Choroid plexus epithelial cell (primary cell): ENCODE results near the gene CFAP74.

Experiments used
- DNase-seq: peaks from one replicate; pipeline ENCODE4 v3.0.0-alpha.2; 2010; ENCODE audit warnings: low read depth
- H3K4me3 ChIP-seq: 2 replicates; pipeline ENCODE4 v1.5.1; 2011; ENCODE audit warnings: low read depth, mild to moderate bottlenecking, control low read depth, low read length, moderate library complexity
- TF ChIP-seq, protein P1 (sequence below): conservative IDR thresholded peaks from 2 replicates; pipeline ENCODE4 v1.5.1; 2011; ENCODE audit warnings: low read depth, mild to moderate bottlenecking, control low read depth, inconsistent platforms, low read length, moderate library complexity

The CFAP74 gene

DNA sequence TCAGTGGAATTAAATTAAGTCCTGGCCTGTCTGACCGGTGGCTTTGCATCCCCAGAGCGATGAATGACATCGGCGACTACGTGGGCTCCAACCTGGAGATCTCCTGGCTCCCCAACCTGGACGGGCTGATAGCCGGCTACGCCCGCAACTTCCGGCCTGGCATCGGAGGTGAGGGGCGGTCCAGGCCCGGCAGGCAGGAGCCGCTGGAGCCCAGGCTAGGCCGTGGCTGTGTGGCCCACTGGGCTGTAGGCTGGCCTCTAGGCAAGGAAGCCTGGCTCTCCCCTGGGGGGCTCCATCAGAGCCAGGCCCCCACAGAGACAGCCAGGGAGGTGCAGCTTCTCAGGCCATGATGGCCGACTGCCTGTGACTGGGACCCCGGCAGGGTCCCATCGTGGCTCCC lies 21.3 kb upstream of the CFAP74 start:
- TF ChIP-seq, protein P1, sequence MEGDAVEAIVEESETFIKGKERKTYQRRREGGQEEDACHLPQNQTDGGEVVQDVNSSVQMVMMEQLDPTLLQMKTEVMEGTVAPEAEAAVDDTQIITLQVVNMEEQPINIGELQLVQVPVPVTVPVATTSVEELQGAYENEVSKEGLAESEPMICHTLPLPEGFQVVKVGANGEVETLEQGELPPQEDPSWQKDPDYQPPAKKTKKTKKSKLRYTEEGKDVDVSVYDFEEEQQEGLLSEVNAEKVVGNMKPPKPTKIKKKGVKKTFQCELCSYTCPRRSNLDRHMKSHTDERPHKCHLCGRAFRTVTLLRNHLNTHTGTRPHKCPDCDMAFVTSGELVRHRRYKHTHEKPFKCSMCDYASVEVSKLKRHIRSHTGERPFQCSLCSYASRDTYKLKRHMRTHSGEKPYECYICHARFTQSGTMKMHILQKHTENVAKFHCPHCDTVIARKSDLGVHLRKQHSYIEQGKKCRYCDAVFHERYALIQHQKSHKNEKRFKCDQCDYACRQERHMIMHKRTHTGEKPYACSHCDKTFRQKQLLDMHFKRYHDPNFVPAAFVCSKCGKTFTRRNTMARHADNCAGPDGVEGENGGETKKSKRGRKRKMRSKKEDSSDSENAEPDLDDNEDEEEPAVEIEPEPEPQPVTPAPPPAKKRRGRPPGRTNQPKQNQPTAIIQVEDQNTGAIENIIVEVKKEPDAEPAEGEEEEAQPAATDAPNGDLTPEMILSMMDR = no peak
- H3K4me3 ChIP-seq = no peak overlapping the region
- no peak for DNase-seq

DNA sequence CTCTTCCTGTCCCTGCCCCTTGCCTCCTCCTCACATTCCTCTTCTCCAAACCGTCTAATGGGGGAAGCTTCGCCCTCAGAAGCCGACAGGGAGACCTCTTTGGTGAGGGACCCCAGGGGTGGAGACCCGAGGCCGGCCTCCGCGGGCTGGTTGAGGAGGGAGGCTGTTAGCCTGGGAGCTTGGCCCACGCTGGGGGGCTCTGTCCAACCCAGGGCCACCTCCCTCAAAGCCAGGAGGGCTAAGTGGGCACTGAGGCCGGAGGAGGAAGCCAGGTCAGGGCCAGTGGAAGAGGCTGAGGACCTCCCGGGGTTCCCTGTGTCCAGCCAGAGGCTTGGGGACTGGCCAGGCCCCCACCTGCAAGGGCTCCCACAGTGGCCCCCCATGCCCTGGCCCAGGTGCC lies 20.9 kb upstream of the CFAP74 start:
- H3K4me3 ChIP-seq = no peak overlapping the region
- TF ChIP-seq, protein P1 = no peak
- DNase-seq = no peak

DNA sequence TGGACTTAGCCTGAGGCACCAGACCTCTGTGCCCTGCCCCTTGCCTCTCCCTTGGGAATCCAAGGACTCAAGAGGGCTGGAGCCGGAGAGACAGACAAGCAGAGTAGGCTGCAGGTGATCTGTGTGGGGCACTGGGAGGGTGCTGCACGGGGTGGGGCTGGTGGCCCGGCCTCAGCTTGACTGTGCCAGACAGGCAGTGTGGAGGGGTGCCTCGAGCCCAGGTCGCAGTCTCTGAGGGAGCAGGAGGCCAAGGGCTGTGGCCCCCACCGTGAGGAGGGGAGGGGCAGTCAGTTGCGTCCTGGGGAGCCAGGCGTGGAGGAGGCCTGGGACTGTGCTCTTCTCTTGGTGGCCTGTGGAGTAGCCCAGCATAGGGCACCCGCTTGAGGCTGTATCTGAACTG lies 19.6 kb upstream of the CFAP74 start:
- DNase-seq = no peak
- TF ChIP-seq, protein P1 = no peak
- H3K4me3 ChIP-seq = no peak overlapping the region

DNA sequence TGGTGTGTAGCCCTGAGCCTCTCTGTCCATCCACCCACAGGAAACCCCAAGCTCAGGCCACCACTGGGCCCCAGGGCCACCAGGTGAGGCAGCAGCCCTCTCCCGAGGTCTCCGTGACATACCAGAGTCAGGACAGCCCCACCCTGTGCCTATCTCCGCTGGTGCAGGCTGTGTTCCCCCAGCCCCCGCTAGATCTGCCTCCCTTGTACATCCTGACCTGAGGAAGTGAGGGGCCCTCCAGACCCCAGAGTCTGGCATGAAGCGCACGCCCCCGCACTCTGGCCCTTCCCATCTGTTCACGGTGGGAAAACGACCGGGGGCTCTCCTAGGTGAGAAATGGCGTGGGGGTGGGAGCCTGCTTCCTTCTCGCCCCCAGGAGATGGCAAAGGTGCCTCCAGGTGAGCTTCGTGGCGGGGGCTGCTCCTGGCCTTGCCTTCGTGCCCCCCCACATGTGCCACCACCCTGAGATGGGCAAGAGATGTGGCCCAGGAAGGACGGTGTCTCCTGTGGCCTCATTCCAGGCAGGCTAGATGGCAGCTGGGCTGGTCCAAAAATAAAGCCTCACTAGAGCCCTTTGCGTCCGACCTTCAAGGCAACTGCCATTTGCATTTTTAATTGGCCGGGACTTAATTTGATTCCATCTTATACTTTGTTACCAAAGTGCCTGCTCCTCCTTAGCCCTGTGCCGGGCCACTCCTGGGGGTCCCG lies 18.6 kb upstream of the CFAP74 start:
- DNase-seq = no peak
- H3K4me3 ChIP-seq = no peak overlapping the region
- TF ChIP-seq, protein P1 = no peak

DNA sequence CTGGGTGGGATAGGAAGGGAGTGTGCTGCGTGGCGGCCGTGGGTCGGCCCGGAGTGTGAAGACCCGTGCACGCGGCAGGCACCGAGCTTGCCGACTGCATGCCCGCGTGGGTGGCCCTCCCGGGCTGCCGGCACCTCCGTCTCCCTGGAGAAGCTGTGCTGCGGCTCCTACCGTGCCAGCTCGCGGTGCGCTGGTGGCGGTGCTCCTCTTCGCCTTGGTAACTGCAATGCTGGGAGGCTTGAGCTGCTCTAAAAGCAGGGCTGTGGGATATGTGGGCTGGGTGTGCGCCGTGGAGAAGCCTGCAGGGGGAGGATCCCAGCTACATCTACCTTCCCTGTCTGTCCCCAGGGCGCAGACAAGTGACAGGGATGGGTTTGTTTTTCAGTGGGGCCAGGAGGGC lies 18.0 kb upstream of the CFAP74 start:
- no peak for DNase-seq
- TF ChIP-seq, protein P1 = no peak
- H3K4me3 ChIP-seq = no peak overlapping the region

DNA sequence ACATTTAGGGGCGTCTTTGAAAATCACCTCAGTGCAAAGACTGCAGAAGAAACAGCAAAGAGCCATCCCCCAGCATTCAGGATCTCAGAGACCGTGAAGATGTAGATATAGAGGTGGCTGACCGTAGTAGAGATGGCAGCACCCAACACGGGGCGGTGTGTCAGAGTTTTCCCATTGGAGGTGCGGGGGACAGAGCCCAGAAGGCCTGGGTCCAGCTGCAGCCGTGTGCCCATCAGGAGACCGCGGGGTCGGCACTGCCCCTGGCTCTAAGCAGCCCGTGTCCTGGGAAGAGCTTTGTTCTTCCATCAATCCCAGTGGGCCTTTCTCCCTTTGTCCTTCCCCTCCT lies 16.7 kb upstream of the CFAP74 start:
- H3K4me3 ChIP-seq = no peak overlapping the region
- TF ChIP-seq, protein P1 = no peak
- no peak for DNase-seq

DNA sequence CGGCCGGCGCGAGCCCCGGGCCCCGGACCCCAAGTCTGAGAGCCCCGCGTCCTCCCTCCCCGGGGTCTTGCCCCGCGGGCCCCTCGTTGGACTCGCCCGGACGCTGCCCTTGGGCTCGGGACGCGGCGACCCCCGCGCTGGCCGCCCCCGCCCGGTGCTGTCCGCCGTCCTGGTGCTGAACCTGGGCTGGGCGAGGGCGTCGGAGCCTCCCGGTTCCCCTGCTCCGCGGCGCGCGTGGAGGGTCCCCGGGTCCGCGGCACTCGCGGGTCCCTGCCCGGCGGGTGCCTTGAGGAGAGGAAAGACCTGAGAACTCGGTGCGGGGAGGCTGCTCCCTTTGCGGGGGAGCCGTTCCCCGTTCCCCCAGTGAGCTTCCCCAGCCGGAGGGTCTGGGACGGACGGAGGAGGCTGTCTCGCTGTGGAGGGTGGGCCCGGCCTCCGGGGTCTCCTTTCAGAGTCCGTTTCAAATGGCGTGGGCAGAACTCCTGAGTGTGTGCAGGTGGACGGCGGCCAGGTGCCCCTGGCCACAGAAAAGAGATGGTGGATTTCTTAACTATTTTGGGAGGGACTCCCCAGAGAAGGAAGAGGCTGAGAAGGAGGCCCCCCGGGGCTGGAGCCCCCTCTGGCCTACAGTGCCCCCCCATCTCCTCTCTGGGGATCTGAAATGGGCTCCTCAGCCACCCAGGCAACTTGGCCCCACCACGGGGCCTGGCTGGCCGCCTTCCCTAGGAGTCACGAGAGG lies 16.2 kb upstream of the CFAP74 start:
- TF ChIP-seq, protein P1 = no peak
- DNase-seq = no peak
- no peak overlapping the region for H3K4me3 ChIP-seq
